ENCODE measurements around the gene GTF3C1. TPM values are rescaled to one million over a fixed set of nuclear protein-coding genes. Genes with fewer than 3 reads are reported as not detected.
"Not testable (repeated sequence)": the region's sequence is repeated elsewhere in the genome, so short reads cannot be mapped to it uniquely, and the experiment has no call there.

The GTF3C1 gene
- total and polyA plus RNA-seq, 2 experiments from 2014 or later, result 33.4 to 52.1 TPM

GRCh38 chr16:27579087-27579980 lies 29.6 kb upstream of the GTF3C1 start:
- peak; percentile 6 for DNase-seq
- TF ChIP-seq EZH2 (IDR thresholded peaks at IDR 0.05; ENCODE audit: insufficient read depth, poor library complexity, severe bottlenecking) (no peak), EZH2phosphoT487 (IDR thresholded peaks at IDR 0.05; ENCODE audit: insufficient read depth, low read depth) (no peak)
- in situ Hi-C loops (cut with MboI), result no loop called here
- Histone ChIP-seq H4K20me1 (ENCODE audit: insufficient read depth) (no peaks in the 10 kb centered on the region), H3K36me3 (ENCODE audit: low read depth) (0 out of 2 replicates have a peak, but pooled peaks cover 5% of the 10 kb centered on the region), H3K4me1 (ENCODE audit: insufficient read depth) (peaks cover 14% of the 10 kb centered on the region), H3K4me3 (no peak overlapping the region), H3K9ac (no peak overlapping the region; the same call in 1 of the 2 replicates), H3K4me2 (ENCODE audit: unreplicated experiment) (peak overlapping the region; percentile 13), H3F3A (ENCODE audit: insufficient read depth) (peaks cover 19% of the 10 kb centered on the region), H3K9me2 (ENCODE audit: insufficient read depth) (no peaks in the 10 kb centered on the region), H3K27ac (peak overlapping the region; percentile 33), H2AFZ (no peak overlapping the region), H3K27me3 (replicated peaks; ENCODE audit: insufficient read depth) (no peaks in the 10 kb centered on the region), H3K79me2 (ENCODE audit: insufficient read depth) (no peaks in the 10 kb centered on the region), H3K9me3 (ENCODE audit: low read depth) (no peaks in the 10 kb centered on the region)
- WGBS, 2 experiments (ENCODE audit: low coverage in 1 of 2, low lambda C conversion rate in 2 of 2, missing lambda C conversion rate in 2 of 2), result 77 to 78% methylated on average over 4 of the region's 4 CpGs

GRCh38 chr16:27576729-27577128 lies 27.0 kb upstream of the GTF3C1 start:
- H3F3A ChIP-seq (ENCODE audit: insufficient read depth), result peaks cover 19% of the 10 kb centered on the region
- H3K9ac ChIP-seq, result no peak overlapping the region
- no peaks in the 10 kb centered on the region for H3K36me3 ChIP-seq (ENCODE audit: low read depth)
- no peak overlapping the region for H3K4me2 ChIP-seq (ENCODE audit: unreplicated experiment)
- no peak overlapping the region for H3K27ac ChIP-seq
- H3K9me2 ChIP-seq (ENCODE audit: insufficient read depth), result no peaks in the 10 kb centered on the region
- H2AFZ ChIP-seq, result no peak overlapping the region
- no peak for TF ChIP-seq EZH2phosphoT487 (IDR thresholded peaks at IDR 0.05; ENCODE audit: insufficient read depth, low read depth)
- H4K20me1 ChIP-seq (ENCODE audit: insufficient read depth), result no peaks in the 10 kb centered on the region
- 76 to 78% methylated on average over 5 of the region's 5 CpGs for WGBS, 2 experiments (ENCODE audit: low coverage in 1 of 2, low lambda C conversion rate in 2 of 2, missing lambda C conversion rate in 2 of 2)
- H3K27me3 ChIP-seq (replicated peaks; ENCODE audit: insufficient read depth), result no peaks in the 10 kb centered on the region
- peaks cover 25% of the 10 kb centered on the region for H3K4me1 ChIP-seq (ENCODE audit: insufficient read depth)
- no peak for DNase-seq
- H3K79me2 ChIP-seq (ENCODE audit: insufficient read depth), result 0 out of 2 replicates have a peak, but pooled peaks cover 8% of the 10 kb centered on the region
- in situ Hi-C loops (cut with MboI), result no loop called here
- no peaks in the 10 kb centered on the region for H3K9me3 ChIP-seq (ENCODE audit: low read depth)
- no peak overlapping the region for H3K4me3 ChIP-seq

GRCh38 chr16:27572711-27573110 lies 23.0 kb upstream of the GTF3C1 start:
- in situ Hi-C loops (cut with MboI), result no loop called here
- no peaks in the 10 kb centered on the region for H3F3A ChIP-seq (ENCODE audit: insufficient read depth)
- H4K20me1 ChIP-seq (ENCODE audit: insufficient read depth), result no peaks in the 10 kb centered on the region
- H3K79me2 ChIP-seq (ENCODE audit: insufficient read depth), result peaks cover 23% of the 10 kb centered on the region
- no peak overlapping the region for H3K4me3 ChIP-seq
- H3K4me2 ChIP-seq (ENCODE audit: unreplicated experiment), result peak overlapping the region; percentile 12
- no peaks in the 10 kb centered on the region for H3K36me3 ChIP-seq (ENCODE audit: low read depth)
- no peaks in the 10 kb centered on the region for H3K9me3 ChIP-seq (ENCODE audit: low read depth)
- H3K4me1 ChIP-seq (ENCODE audit: insufficient read depth), result peaks cover 16% of the 10 kb centered on the region
- no peak overlapping the region for H2AFZ ChIP-seq
- peak; percentile 27 for DNase-seq
- 57 to 61% methylated on average over 6 of the region's 6 CpGs for WGBS, 2 experiments (ENCODE audit: low coverage in 1 of 2, low lambda C conversion rate in 2 of 2, missing lambda C conversion rate in 2 of 2)
- peak overlapping the region; percentile 34 for H3K27ac ChIP-seq
- TF ChIP-seq EZH2 (IDR thresholded peaks at IDR 0.05; ENCODE audit: insufficient read depth, poor library complexity, severe bottlenecking) (no peak), EZH2phosphoT487 (IDR thresholded peaks at IDR 0.05; ENCODE audit: insufficient read depth, low read depth) (no peak)
- no peaks in the 10 kb centered on the region for H3K9me2 ChIP-seq (ENCODE audit: insufficient read depth)
- no peak overlapping the region for H3K9ac ChIP-seq
- H3K27me3 ChIP-seq (replicated peaks; ENCODE audit: insufficient read depth), result no peaks in the 10 kb centered on the region

GRCh38 chr16:27571433-27572326 lies 22.0 kb upstream of the GTF3C1 start:
- Histone ChIP-seq H4K20me1 (ENCODE audit: insufficient read depth) (no peaks in the 10 kb centered on the region), H3K79me2 (ENCODE audit: insufficient read depth) (peaks cover 23% of the 10 kb centered on the region), H3K4me2 (ENCODE audit: unreplicated experiment) (no peak overlapping the region), H3K9me3 (ENCODE audit: low read depth) (no peaks in the 10 kb centered on the region), H2AFZ (no peak overlapping the region), H3K27ac (peak overlapping the region; percentile 34; the same call in 1 of the 2 replicates), H3K4me3 (no peak overlapping the region), H3K4me1 (ENCODE audit: insufficient read depth) (peaks cover 16% of the 10 kb centered on the region), H3F3A (ENCODE audit: insufficient read depth) (no peaks in the 10 kb centered on the region), H3K9me2 (ENCODE audit: insufficient read depth) (no peaks in the 10 kb centered on the region), H3K27me3 (replicated peaks; ENCODE audit: insufficient read depth) (no peaks in the 10 kb centered on the region), H3K36me3 (ENCODE audit: low read depth) (no peaks in the 10 kb centered on the region), H3K9ac (peak overlapping the region; percentile 6; the same call in 1 of the 2 replicates)
- in situ Hi-C loops (cut with MboI), result no loop called here
- TF ChIP-seq EZH2phosphoT487 (IDR thresholded peaks at IDR 0.05; ENCODE audit: insufficient read depth, low read depth) (no peak), EZH2 (IDR thresholded peaks at IDR 0.05; ENCODE audit: insufficient read depth, poor library complexity, severe bottlenecking) (no peak)
- DNase-seq, result peak; percentile 12
- WGBS, 2 experiments (ENCODE audit: low coverage in 1 of 2, low lambda C conversion rate in 2 of 2, missing lambda C conversion rate in 2 of 2), result 55 to 57% methylated on average over 8 of the region's 8 CpGs

- H3K9ac ChIP-seq; H3K27me3 ChIP-seq (replicated peaks; ENCODE audit: insufficient read depth); H4K20me1 ChIP-seq (ENCODE audit: insufficient read depth); H3K9me3 ChIP-seq (ENCODE audit: low read depth); H3K36me3 ChIP-seq (ENCODE audit: low read depth); H2AFZ ChIP-seq; in situ Hi-C loops (cut with MboI); H3F3A ChIP-seq (ENCODE audit: insufficient read depth); H3K9me2 ChIP-seq (ENCODE audit: insufficient read depth); H3K4me3 ChIP-seq; DNase-seq; H3K4me2 ChIP-seq (ENCODE audit: unreplicated experiment); H3K27ac ChIP-seq: not testable (repeated sequence)
- Histone ChIP-seq H3K79me2 (ENCODE audit: insufficient read depth) (peaks cover 23% of the 10 kb centered on the region), H3K4me1 (ENCODE audit: insufficient read depth) (peaks cover 16% of the 10 kb centered on the region)
- WGBS, 2 experiments (ENCODE audit: low coverage in 1 of 2, low lambda C conversion rate in 2 of 2, missing lambda C conversion rate in 2 of 2), result 96% methylated on average over 8 of the region's 8 CpGs
Measured at GRCh38 chr16:27570986-27571385, 21.3 kb upstream of the GTF3C1 start.
